ENCODE measurements around the gene CPNE8.
A peak's percentile ranks its signal among the peaks of the same experiment; 100 is the strongest.

The CPNE8 gene

GRCh38 chr12:38772437-38772836 is 133.0 kb downstream of the CPNE8 start:
- no peak for DNase-seq
- Histone ChIP-seq H3K27me3 (ENCODE audit: insufficient read depth, low read length, poor library complexity) (no peaks in the 10 kb centered on the region), H3K79me2 (ENCODE audit: insufficient read depth, low read length) (no peaks in the 10 kb centered on the region), H3K27ac (ENCODE audit: low read length) (no peak overlapping the region), H3K9ac (ENCODE audit: low read depth, low read length) (no peak overlapping the region), H3K36me3 (ENCODE audit: insufficient read depth, low read length) (no peaks in the 10 kb centered on the region), H3K4me2 (ENCODE audit: insufficient read depth, low read length) (no peak overlapping the region), H3K4me3 (ENCODE audit: low read depth in 1 of 2, low read length in 2 of 2) (no peak overlapping the region), H3K4me1 (ENCODE audit: insufficient read depth, low read length) (0 out of 2 replicates have a peak, but pooled peaks cover 3% of the 10 kb centered on the region), H2AFZ (ENCODE audit: low read depth, low read length) (no peak overlapping the region), H3K9me3 (ENCODE audit: insufficient read depth, low read length, severe bottlenecking) (no peaks in the 10 kb centered on the region), H4K20me1 (ENCODE audit: insufficient read depth, low read length) (no peaks in the 10 kb centered on the region)
- ATAC-seq (ENCODE audit: insufficient read depth, low read depth), result no peak
- TF ChIP-seq, protein P1, sequence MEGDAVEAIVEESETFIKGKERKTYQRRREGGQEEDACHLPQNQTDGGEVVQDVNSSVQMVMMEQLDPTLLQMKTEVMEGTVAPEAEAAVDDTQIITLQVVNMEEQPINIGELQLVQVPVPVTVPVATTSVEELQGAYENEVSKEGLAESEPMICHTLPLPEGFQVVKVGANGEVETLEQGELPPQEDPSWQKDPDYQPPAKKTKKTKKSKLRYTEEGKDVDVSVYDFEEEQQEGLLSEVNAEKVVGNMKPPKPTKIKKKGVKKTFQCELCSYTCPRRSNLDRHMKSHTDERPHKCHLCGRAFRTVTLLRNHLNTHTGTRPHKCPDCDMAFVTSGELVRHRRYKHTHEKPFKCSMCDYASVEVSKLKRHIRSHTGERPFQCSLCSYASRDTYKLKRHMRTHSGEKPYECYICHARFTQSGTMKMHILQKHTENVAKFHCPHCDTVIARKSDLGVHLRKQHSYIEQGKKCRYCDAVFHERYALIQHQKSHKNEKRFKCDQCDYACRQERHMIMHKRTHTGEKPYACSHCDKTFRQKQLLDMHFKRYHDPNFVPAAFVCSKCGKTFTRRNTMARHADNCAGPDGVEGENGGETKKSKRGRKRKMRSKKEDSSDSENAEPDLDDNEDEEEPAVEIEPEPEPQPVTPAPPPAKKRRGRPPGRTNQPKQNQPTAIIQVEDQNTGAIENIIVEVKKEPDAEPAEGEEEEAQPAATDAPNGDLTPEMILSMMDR (IDR thresholded peaks at IDR 0.05; ENCODE audit: borderline replicate concordance, extremely low read depth, low read length, poor library complexity, severe bottlenecking), result no peak
- no peak for TF ChIP-seq EZH2 (IDR thresholded peaks at IDR 0.05; ENCODE audit: borderline replicate concordance, low read depth, low read length, severe bottlenecking)

DNA sequence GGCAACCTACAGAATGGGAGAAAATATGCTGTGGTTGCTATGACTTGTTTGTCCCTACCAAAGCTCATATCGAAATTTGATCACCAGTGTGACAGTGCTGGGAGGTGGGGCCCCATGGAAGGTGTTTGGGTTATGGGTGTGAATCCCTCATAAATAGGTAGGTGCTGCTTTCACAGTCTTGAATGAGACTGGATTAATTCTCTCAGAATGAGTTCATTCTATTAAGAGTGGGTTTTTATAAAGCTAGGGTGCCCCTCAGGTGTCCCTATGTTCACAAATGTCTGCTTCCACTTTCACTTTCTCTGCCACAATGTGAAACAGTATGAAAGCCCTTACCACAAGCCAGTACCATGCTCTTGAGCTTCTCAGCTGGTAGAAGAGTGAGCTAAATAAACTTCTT is 133.5 kb downstream of the CPNE8 start:
- TF ChIP-seq EZH2 (IDR thresholded peaks at IDR 0.05; ENCODE audit: borderline replicate concordance, low read depth, low read length, severe bottlenecking), result no peak
- TF ChIP-seq, protein P1 (IDR thresholded peaks at IDR 0.05; ENCODE audit: borderline replicate concordance, extremely low read depth, low read length, poor library complexity, severe bottlenecking), result no peak
- Histone ChIP-seq H3K27ac (ENCODE audit: low read length) (no peak overlapping the region), H3K4me2 (ENCODE audit: insufficient read depth, low read length) (peak overlapping the region; percentile 53), H4K20me1 (ENCODE audit: insufficient read depth, low read length) (no peaks in the 10 kb centered on the region), H3K4me3 (ENCODE audit: low read depth in 1 of 2, low read length in 2 of 2) (peak overlapping the region in 1 of 2 experiments; percentile 27; a peak in 1 of 4 replicates), H3K27me3 (ENCODE audit: insufficient read depth, low read length, poor library complexity) (no peaks in the 10 kb centered on the region), H3K9ac (ENCODE audit: low read depth, low read length) (no peak overlapping the region), H3K9me3 (ENCODE audit: insufficient read depth, low read length, severe bottlenecking) (no peaks in the 10 kb centered on the region), H3K4me1 (ENCODE audit: insufficient read depth, low read length) (0 out of 2 replicates have a peak, but pooled peaks cover 3% of the 10 kb centered on the region), H2AFZ (ENCODE audit: low read depth, low read length) (peak overlapping the region; percentile 41; the same call in 1 of the 2 replicates), H3K36me3 (ENCODE audit: insufficient read depth, low read length) (no peaks in the 10 kb centered on the region), H3K79me2 (ENCODE audit: insufficient read depth, low read length) (no peaks in the 10 kb centered on the region)
- peak; percentile 89 for ATAC-seq (ENCODE audit: insufficient read depth, low read depth)
- DNase-seq, result peak; percentile 13

DNA sequence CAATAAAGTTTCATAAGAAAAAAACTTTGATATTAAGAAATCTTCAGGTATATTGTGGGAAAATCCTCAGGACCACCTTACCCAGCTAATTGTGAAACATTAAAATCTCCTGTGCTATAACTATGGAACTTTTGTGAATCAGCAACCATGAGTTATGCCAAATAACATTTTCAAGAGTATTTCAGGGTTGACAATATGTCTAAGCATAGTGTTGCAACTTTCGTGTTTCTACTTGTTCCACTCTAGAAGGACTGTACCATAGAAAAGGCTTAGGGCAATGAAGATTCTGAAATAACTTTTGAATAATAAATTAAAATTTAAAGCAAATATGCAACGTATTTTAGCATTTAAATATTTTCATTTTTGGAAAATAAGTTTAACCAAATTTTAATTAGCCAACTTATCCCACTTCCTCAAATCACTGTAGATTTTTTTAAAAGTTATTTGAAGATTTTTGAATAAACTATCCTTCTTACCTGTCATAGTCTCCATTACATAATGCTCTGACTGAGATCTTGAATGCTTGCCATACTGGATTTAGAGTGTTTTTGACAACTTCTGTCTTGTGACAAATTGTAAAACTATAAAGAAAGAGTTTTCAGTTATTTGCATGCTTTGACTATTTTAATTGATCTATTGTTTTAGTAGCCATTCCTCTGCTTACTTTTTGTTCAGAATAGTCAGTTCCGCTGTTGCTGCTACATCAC is 143.6 kb downstream of the CPNE8 start:
- Histone ChIP-seq H3K9ac (ENCODE audit: low read depth, low read length) (no peak overlapping the region), H3K4me3 (ENCODE audit: low read depth in 1 of 2, low read length in 2 of 2) (no peak overlapping the region), H3K4me1 (ENCODE audit: insufficient read depth, low read length) (no peaks in the 10 kb centered on the region), H3K79me2 (ENCODE audit: insufficient read depth, low read length) (no peaks in the 10 kb centered on the region), H3K27ac (ENCODE audit: low read length) (no peak overlapping the region), H2AFZ (ENCODE audit: low read depth, low read length) (no peak overlapping the region), H3K9me3 (ENCODE audit: insufficient read depth, low read length, severe bottlenecking) (peaks cover 4% of the 10 kb centered on the region), H4K20me1 (ENCODE audit: insufficient read depth, low read length) (no peaks in the 10 kb centered on the region), H3K27me3 (ENCODE audit: insufficient read depth, low read length, poor library complexity) (no peaks in the 10 kb centered on the region), H3K36me3 (ENCODE audit: insufficient read depth, low read length) (no peaks in the 10 kb centered on the region), H3K4me2 (ENCODE audit: insufficient read depth, low read length) (no peak overlapping the region)
- ATAC-seq (ENCODE audit: insufficient read depth, low read depth) (no peak), DNase-seq (no peak)
- TF ChIP-seq, protein P1 (IDR thresholded peaks at IDR 0.05; ENCODE audit: borderline replicate concordance, extremely low read depth, low read length, poor library complexity, severe bottlenecking), result no peak
- TF ChIP-seq EZH2 (IDR thresholded peaks at IDR 0.05; ENCODE audit: borderline replicate concordance, low read depth, low read length, severe bottlenecking), result no peak

Measured in DND-41 (cell line).